Forelimb muscle (tissue), 1 donor: ENCODE measurements around the gene CCNC. TPM values are rescaled to one million over a fixed set of nuclear protein-coding genes. Genes with fewer than 3 reads are reported as not detected.

Experiments
- DNase-seq: peaks from one replicate; pipeline ENCODE4 v3.0.0-alpha.2; 2013; ENCODE audit warnings: low read depth
- polyA plus RNA-seq: library from polyadenylated mRNA; unstranded; fragments of 120-200 nt; gene quantifications from one replicate; pipeline ENCODE4 v1.2.1, GENCODE V29; 2013; ENCODE audit not compliant: insufficient read length

The CCNC gene
- polyA plus RNA-seq, 1 donor = 44.0 TPM

DNA sequence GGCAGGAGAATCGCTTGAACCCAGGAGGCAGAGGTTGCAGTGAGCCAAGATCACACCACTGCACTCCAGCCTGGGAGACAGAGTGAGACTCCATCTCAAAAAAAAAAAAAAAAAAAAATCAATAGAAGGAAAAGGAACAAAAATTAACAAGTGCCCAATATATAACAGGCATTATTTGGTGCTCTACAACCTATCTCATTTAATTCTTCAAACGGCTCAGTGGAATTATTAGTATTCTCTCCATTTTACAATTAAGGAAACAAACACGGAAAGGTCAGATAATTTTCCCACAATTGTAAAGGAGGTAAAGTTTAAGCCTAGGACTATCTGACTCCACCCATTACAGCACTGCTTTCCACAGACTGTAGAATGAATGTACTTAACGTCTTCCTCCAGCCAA, 19.8 kb downstream of the CCNC start:
- no peak for DNase-seq

DNA sequence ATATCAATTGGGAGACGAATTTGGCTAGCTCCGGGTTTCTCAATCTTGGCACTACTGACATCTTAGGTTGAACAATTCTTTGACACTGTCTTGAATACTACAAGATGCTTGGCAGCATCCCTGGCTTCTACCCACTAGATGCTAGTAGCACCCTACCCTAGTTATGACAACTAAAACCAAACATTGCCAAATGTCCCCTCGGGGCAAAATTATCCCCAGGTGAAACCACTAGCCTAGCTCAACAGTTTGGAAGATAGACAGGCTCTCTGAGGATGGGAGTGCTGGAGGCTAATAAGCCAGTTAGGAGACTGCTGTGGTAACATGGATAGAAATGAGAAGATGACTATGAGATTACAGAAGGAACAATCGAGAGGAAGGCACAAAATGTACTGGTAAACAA, 20.9 kb downstream of the CCNC start:
- no peak for DNase-seq

DNA sequence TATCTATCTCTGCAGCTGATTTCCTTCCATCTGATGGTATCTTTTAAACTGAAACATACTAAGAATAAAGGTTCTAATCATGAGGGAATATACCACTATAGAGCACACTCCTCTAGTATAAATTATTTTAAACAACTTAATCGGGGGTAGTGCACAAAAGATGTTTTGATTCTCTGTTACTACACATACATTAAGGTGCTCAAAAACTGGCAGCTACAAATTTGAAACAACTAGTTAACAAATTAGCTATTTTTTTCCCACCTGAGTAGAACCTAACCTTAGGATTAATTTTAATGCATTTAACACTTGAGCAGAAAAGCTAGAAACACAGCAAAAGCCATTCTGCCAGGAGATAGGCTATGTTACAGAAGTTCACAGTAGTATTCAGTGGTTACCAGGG, 23.0 kb downstream of the CCNC start:
- no peak for DNase-seq

DNA sequence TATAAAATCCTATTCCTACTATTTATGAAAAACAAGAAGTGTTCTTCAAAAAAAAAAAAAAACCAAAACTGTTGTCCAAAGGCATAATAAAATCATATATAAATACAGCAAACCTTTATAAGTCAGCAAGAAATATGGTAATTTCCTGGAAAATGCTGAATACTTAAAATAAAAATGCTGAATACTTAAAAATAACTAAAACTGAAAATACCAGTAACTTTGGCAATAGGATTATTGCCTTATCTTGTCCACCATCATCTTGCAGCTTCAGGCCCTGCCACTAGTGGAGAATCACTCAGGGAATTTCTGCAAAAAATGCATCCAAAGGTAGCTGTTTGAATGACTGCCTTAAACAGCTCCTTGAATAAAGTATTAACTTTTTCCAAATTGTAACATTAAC, 24.5 kb downstream of the CCNC start:
- DNase-seq = no peak

DNA sequence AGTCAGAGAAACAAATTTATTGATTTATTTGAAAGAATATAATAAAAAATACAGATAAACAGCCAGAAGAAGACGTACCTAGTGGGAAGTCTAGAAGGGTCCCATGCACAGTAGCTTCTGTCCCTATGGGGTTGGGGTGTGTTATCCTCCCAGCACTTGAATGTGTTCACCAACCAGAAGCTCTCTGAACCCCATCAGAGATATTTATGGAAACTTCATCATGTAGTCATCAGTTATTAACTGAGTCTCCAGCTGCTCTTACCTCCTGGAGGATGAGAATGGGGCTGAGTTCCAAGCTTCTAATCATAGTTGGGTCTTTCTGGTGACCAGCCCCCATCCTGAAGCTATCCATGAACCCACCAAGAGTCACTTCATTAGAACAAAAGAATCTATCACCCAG, 37.8 kb downstream of the CCNC start:
- DNase-seq = no peak

- no peak for DNase-seq
These were observed 45.9 kb downstream of the CCNC start for GRCh38 chr6:99522531-99522930.

GRCh38 chr6:99521633-99522151, 46.8 kb downstream of the CCNC start:
- no peak for DNase-seq

- no peak for DNase-seq
These were observed 47.4 kb downstream of the CCNC start for GRCh38 chr6:99520855-99521632.

DNA sequence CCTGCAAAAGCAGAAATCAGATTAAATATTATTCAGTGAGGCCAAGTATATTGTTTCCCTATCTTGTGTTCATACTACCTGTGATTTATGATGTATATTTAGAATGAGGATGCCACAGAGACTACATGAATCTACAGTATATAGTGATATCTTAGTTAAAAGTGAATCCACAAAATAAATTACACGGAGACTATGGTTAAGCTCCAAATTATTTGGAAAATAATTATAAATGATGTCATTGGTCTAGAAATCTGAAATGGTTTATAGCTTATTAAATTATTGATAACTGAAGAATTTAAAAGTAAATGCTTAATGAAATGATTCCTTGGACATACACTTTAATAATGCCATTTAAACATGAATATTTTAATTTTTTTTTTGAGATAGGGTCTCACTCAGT, 49.0 kb downstream of the CCNC start:
- no peak for DNase-seq

- no peak for DNase-seq
These were observed 54.4 kb downstream of the CCNC start for GRCh38 chr6:99514089-99514488.

DNA sequence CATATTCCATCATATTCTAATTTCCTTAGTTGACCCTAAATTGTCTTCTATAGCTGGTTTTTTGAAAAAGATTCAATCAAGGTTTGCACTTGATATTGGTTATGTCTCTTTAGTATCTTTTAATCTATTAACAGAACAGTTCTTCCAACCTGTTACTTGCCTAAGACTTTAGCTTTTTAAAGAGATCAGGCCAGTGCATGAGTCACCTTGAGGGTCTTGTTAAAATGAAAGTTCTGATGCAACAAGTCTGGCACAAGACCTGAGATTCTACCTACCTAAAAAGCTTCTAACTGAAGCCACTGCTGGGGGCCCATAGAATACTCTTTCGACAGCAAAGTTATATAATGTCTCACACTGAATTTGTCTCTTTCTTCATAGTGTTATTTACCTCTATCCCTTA, 56.4 kb downstream of the CCNC start:
- no peak for DNase-seq

- DNase-seq = no peak
These were observed 60.8 kb downstream of the CCNC start for GRCh38 chr6:99507648-99508047.

DNA sequence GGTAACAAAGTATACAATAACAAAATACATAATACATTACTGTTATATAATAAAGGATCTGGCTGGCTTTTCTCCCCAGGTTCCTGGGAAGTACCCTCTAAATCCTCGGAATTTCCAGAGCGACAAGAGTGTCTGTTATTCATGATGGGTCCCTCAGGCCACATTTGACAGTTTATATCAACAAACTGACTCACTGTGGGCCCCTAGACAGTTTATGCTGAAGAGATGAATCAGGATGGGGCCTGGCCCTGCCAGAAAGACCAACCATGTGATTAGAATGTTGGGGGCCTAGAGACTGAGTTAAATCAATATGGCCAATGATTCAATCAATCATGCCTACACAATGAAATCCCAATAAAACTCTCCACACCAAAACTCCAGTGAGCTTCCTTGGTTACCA, 66.7 kb downstream of the CCNC start:
- DNase-seq = no peak

- DNase-seq = no peak
These were observed 70.0 kb downstream of the CCNC start for GRCh38 chr6:99498421-99498820.

- DNase-seq = no peak
These were observed 73.0 kb downstream of the CCNC start for GRCh38 chr6:99495466-99495865.

Other genes starting within 250 kb of the CCNC start
- 1.3 TPM for gene FAXC, start 219.0 kb downstream of the CCNC start, polyA plus RNA-seq
- gene COQ3, start 174.5 kb downstream of the CCNC start, polyA plus RNA-seq = 7.2 TPM
- 153 TPM for gene PNISR, start 143.4 kb downstream of the CCNC start, polyA plus RNA-seq
- gene USP45, start 53.2 kb downstream of the CCNC start, polyA plus RNA-seq = 6.8 TPM
- gene PRDM13, start 38.2 kb upstream of the CCNC start, polyA plus RNA-seq = not detected